DND-41 (cell line): ENCODE results near the gene SMIM44.

ENCODE experiments used
- CTCF ChIP-seq: IDR thresholded peaks from 2 replicates; pipeline ENCODE4 v1.5.1; 2012; ENCODE audit warnings: borderline replicate concordance, low read length, moderate library complexity, mild to moderate bottlenecking; ENCODE audit not compliant: poor library complexity, severe bottlenecking; ENCODE audit errors: extremely low read depth
- EZH2 ChIP-seq: IDR thresholded peaks from 3 replicates; pipeline ENCODE4 v1.6.1; 2012; ENCODE audit warnings: borderline replicate concordance, low read depth, mild to moderate bottlenecking, moderate library complexity, low read length, inconsistent platforms; ENCODE audit not compliant: severe bottlenecking

GRCh38 chr19:3494051-3494450, 10.8 kb upstream of the SMIM44 start:
- TF ChIP-seq EZH2 (no peak), CTCF (no peak)
